GM12872 (cell line): ENCODE results near the gene MOV10.

Experiments
- TF ChIP-seq, protein P1 (sequence below): IDR thresholded peaks from 3 replicates; pipeline ENCODE4 v1.5.1; 2011; ENCODE audit warnings: low read depth, mild to moderate bottlenecking, low read length, moderate library complexity; ENCODE audit not compliant: insufficient read depth

MOV10 gene

DNA sequence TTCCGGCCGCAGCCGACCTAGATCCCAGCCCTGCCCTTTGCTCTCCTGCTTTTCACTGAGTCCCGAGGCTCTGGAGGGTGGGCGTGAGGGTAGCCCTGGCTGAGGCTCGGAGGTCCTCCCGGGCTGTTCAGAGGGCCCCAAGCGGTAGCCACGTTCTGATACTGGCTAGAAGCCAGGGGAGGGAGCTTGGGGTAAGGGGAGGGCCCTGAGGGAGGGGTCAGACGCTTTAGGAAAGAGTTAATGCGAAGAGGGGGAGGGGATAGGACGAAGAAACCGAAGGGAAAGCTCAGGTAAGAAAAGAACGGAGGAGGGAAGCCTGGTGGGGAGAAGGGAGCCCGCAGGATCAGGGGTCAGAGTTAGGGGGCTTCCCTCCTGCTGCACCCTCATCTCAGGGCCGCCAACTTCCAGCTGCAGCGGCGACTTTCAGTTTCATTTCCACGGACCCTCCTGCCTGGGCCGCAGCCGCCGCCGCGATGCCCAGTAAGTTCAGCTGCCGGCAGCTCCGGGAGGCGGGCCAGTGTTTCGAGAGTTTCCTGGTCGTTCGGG lies at the start of gene MOV10:
TSS of gene MOV10 (plus strand) at position 220 of the 546 bp plus-strand sequence. CDS start at position 474, 254 bp downstream.
- TF ChIP-seq, protein P1, sequence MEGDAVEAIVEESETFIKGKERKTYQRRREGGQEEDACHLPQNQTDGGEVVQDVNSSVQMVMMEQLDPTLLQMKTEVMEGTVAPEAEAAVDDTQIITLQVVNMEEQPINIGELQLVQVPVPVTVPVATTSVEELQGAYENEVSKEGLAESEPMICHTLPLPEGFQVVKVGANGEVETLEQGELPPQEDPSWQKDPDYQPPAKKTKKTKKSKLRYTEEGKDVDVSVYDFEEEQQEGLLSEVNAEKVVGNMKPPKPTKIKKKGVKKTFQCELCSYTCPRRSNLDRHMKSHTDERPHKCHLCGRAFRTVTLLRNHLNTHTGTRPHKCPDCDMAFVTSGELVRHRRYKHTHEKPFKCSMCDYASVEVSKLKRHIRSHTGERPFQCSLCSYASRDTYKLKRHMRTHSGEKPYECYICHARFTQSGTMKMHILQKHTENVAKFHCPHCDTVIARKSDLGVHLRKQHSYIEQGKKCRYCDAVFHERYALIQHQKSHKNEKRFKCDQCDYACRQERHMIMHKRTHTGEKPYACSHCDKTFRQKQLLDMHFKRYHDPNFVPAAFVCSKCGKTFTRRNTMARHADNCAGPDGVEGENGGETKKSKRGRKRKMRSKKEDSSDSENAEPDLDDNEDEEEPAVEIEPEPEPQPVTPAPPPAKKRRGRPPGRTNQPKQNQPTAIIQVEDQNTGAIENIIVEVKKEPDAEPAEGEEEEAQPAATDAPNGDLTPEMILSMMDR: no peak

GRCh38 chr1:112625696-112626095 lies 48.8 kb upstream of the MOV10 start:
- TF ChIP-seq, protein P1: no peak

GRCh38 chr1:112626193-112626592 lies 48.3 kb upstream of the MOV10 start:
- TF ChIP-seq, protein P1: no peak

DNA sequence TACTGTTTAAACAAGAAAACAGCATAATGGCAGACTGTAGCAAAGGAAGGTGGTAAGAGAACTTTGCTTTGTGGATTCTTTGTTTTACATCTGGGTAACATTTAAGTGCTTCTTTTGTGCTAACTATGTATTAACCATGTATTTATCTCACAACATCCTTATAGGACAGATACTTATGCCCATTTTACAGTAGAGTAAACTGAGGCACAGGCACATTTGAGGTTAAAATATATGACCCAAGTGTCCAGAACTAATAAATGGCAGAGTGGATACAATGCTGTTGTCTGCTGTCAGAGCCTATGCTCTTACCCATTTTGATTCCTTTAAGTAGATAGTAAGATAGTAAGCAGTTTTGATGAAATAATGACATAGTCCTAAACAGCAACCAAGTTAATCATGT lies 47.6 kb upstream of the MOV10 start:
- TF ChIP-seq, protein P1: no peak

- TF ChIP-seq, protein P1: no peak
Measured at GRCh38 chr1:112628516-112628915, 45.9 kb upstream of the MOV10 start.

GRCh38 chr1:112629256-112629655 lies 45.2 kb upstream of the MOV10 start:
- TF ChIP-seq, protein P1: no peak

- TF ChIP-seq, protein P1: no peak
Measured at GRCh38 chr1:112633628-112634027, 40.8 kb upstream of the MOV10 start.
